GDM1 (cell line): ENCODE measurements around the gene DPYSL5.

Experiments used
- DNase-seq: peaks from one replicate; lab custom pipeline; 2025; lab: John Stamatoyannopoulos, UW

The DPYSL5 gene

GRCh38 chr2:26968001-26968400 lies 120.1 kb downstream of the DPYSL5 start:
- DNase-seq = no peak

GRCh38 chr2:26969077-26969844 lies 121.3 kb downstream of the DPYSL5 start:
- no peak for DNase-seq

- peak; percentile 65 for DNase-seq
Observed at GRCh38 chr2:26970244-26970927, 122.5 kb downstream of the DPYSL5 start, which contains the start of gene MAPRE3. Gene MAPRE3, plus strand, starts transcription at chr2:26970637. Its CDS starts 51,582 bp downstream, at chr2:27022219.

GRCh38 chr2:26970928-26971627 lies 123.1 kb downstream of the DPYSL5 start:
- no peak for DNase-seq

- DNase-seq = no peak
Observed at GRCh38 chr2:26971911-26972786, 124.2 kb downstream of the DPYSL5 start.

- no peak for DNase-seq
Observed at GRCh38 chr2:26974352-26974751, 126.4 kb downstream of the DPYSL5 start.

GRCh38 chr2:26975102-26975501 lies 127.2 kb downstream of the DPYSL5 start:
- no peak for DNase-seq

GRCh38 chr2:26975656-26976055 lies 127.7 kb downstream of the DPYSL5 start:
- DNase-seq = no peak

- no peak for DNase-seq
Observed at GRCh38 chr2:26976237-26976636, 128.3 kb downstream of the DPYSL5 start.

GRCh38 chr2:26977012-26977411 lies 129.1 kb downstream of the DPYSL5 start:
- DNase-seq = no peak

- no peak for DNase-seq
Observed at GRCh38 chr2:26978061-26978596, 130.2 kb downstream of the DPYSL5 start.

- no peak for DNase-seq
Observed at GRCh38 chr2:26979741-26980140, 131.8 kb downstream of the DPYSL5 start.

GRCh38 chr2:26980971-26981370 lies 133.0 kb downstream of the DPYSL5 start:
- DNase-seq = no peak

GRCh38 chr2:26982102-26982742 lies 134.3 kb downstream of the DPYSL5 start:
- peak; percentile 32 for DNase-seq

GRCh38 chr2:26983746-26984145 lies 135.8 kb downstream of the DPYSL5 start:
- no peak for DNase-seq

- no peak for DNase-seq
Observed at GRCh38 chr2:26985807-26986206, 137.9 kb downstream of the DPYSL5 start.

GRCh38 chr2:26986576-26986975 lies 138.6 kb downstream of the DPYSL5 start:
- no peak for DNase-seq

GRCh38 chr2:26988058-26988860 lies 140.3 kb downstream of the DPYSL5 start:
- no peak for DNase-seq

GRCh38 chr2:26989156-26989555 lies 141.2 kb downstream of the DPYSL5 start:
- DNase-seq = no peak

- no peak for DNase-seq
Observed at GRCh38 chr2:26991717-26992116, 143.8 kb downstream of the DPYSL5 start.
